ENCODE measurements around the gene PIK3R6. TPM values are rescaled to one million over a fixed set of nuclear protein-coding genes. Genes with fewer than 3 reads are reported as not detected.

The PIK3R6 gene
- polyA plus RNA-seq, 1 donor (not counting 4 experiments of a cell fraction or from before 2014, with no cell fraction given), result 0.03 TPM

GRCh38 chr17:8904201-8904600 lies 36.7 kb upstream of the PIK3R6 start:
- no peaks in the 10 kb centered on the region for H3K9me3 ChIP-seq (ENCODE audit: control insufficient read depth, low read depth, low read length)

GRCh38 chr17:8900626-8901585 lies 33.4 kb upstream of the PIK3R6 start:
- Histone ChIP-seq H3K36me3 (ENCODE audit: control insufficient read depth in 2 of 2, extremely low read depth in 1 of 2, insufficient read depth in 2 of 2, low read length in 2 of 2) (no peaks in the 10 kb centered on the region), H3K4me1 (ENCODE audit: control insufficient read depth, extremely low read depth, insufficient read depth, low read length) (no peaks in the 10 kb centered on the region), H3K4me3 (ENCODE audit: control insufficient read depth in 2 of 3, extremely low read depth in 1 of 3, insufficient read depth in 2 of 3, low read depth in 1 of 3, low read length in 3 of 3) (no peak overlapping the region), H3K9ac (ENCODE audit: control insufficient read depth, extremely low read depth, insufficient read depth, low read length) (no peak overlapping the region), H3K79me2 (ENCODE audit: control insufficient read depth, insufficient read depth, low read length) (no peaks in the 10 kb centered on the region), H3K9me3 (ENCODE audit: control insufficient read depth, low read depth, low read length) (no peaks in the 10 kb centered on the region), H3K27me3 (ENCODE audit: control insufficient read depth, extremely low read depth, insufficient read depth, low read length) (no peaks in the 10 kb centered on the region), H3K27ac (ENCODE audit: control insufficient read depth, insufficient read depth, low read length) (no peak overlapping the region), H2AFZ (ENCODE audit: control insufficient read depth, low read length) (no peak overlapping the region), H3K4me2 (ENCODE audit: control insufficient read depth, extremely low read depth, insufficient read depth, low read depth, low read length) (no peak overlapping the region), H3K9me1 (ENCODE audit: control insufficient read depth, extremely low read depth, insufficient read depth, low read length) (no peaks in the 10 kb centered on the region), H4K20me1 (ENCODE audit: control insufficient read depth, extremely low read depth, insufficient read depth, low read length) (no peaks in the 10 kb centered on the region)
- FAIRE-seq (no peak), DNase-seq (ENCODE audit: low read depth, low spot score) (no peak)
- TF ChIP-seq EZH2 (IDR thresholded peaks at IDR 0.05; ENCODE audit: low read length), result no peak
- TF ChIP-seq CTCF (optimal IDR thresholded peaks at IDR 0.05 in 1 of 3, IDR thresholded peaks at IDR 0.05 in 1 of 3, conservative IDR thresholded peaks at IDR 0.05 in 1 of 3; ENCODE audit: extremely low read depth in 1 of 3, insufficient read depth in 2 of 3, low read length in 3 of 3), result no peak
- dilution Hi-C loops (cut with MboI; ENCODE audit: extremely low pct_ligation_motif_present, low sequenced_read_pairs), result no loop called here

More at GRCh38 chr17:8904201-8904600, 36.7 kb upstream of the PIK3R6 start:
- no peak overlapping the region for H3K4me2 ChIP-seq (ENCODE audit: control insufficient read depth, extremely low read depth, insufficient read depth, low read depth, low read length)
- dilution Hi-C loops (cut with MboI; ENCODE audit: extremely low pct_ligation_motif_present, low sequenced_read_pairs), result no loop called here
- no peak overlapping the region for H3K27ac ChIP-seq (ENCODE audit: control insufficient read depth, insufficient read depth, low read length)
- no peaks in the 10 kb centered on the region for H3K27me3 ChIP-seq (ENCODE audit: control insufficient read depth, extremely low read depth, insufficient read depth, low read length)
- H3K9ac ChIP-seq (ENCODE audit: control insufficient read depth, extremely low read depth, insufficient read depth, low read length), result no peak overlapping the region
- H2AFZ ChIP-seq (ENCODE audit: control insufficient read depth, low read length), result no peak overlapping the region
- no peaks in the 10 kb centered on the region for H3K36me3 ChIP-seq (ENCODE audit: control insufficient read depth in 2 of 2, extremely low read depth in 1 of 2, insufficient read depth in 2 of 2, low read length in 2 of 2)
- no peaks in the 10 kb centered on the region for H3K4me1 ChIP-seq (ENCODE audit: control insufficient read depth, extremely low read depth, insufficient read depth, low read length)
- H3K79me2 ChIP-seq (ENCODE audit: control insufficient read depth, insufficient read depth, low read length), result no peaks in the 10 kb centered on the region
- H3K9me1 ChIP-seq (ENCODE audit: control insufficient read depth, extremely low read depth, insufficient read depth, low read length), result no peaks in the 10 kb centered on the region
- H3K4me3 ChIP-seq (ENCODE audit: control insufficient read depth in 2 of 3, extremely low read depth in 1 of 3, insufficient read depth in 2 of 3, low read depth in 1 of 3, low read length in 3 of 3), result no peak overlapping the region
- no peaks in the 10 kb centered on the region for H4K20me1 ChIP-seq (ENCODE audit: control insufficient read depth, extremely low read depth, insufficient read depth, low read length)
- DNase-seq (ENCODE audit: low read depth, low spot score) (no peak), FAIRE-seq (no peak)
- TF ChIP-seq CTCF (optimal IDR thresholded peaks at IDR 0.05 in 1 of 3, IDR thresholded peaks at IDR 0.05 in 1 of 3, conservative IDR thresholded peaks at IDR 0.05 in 1 of 3; ENCODE audit: extremely low read depth in 1 of 3, insufficient read depth in 2 of 3, low read length in 3 of 3) (no peak), EZH2 (IDR thresholded peaks at IDR 0.05; ENCODE audit: low read length) (no peak)
